GM11168 (cell line): ENCODE results near the gene ZNF518A.
"Not testable (repeated sequence)": the region's sequence is repeated elsewhere in the genome, so short reads cannot be mapped to it uniquely, and the experiment has no call there.

Source experiments
- in situ Hi-C: fragments of 300-500 bp; cut with MboI; formaldehyde crosslinking; loops from one replicate; pipeline ENCODE4 v1.12.0; 2022; ENCODE audit warnings: low sequenced_read_pairs; ENCODE audit not compliant: unreplicated experiment

ZNF518A gene

DNA sequence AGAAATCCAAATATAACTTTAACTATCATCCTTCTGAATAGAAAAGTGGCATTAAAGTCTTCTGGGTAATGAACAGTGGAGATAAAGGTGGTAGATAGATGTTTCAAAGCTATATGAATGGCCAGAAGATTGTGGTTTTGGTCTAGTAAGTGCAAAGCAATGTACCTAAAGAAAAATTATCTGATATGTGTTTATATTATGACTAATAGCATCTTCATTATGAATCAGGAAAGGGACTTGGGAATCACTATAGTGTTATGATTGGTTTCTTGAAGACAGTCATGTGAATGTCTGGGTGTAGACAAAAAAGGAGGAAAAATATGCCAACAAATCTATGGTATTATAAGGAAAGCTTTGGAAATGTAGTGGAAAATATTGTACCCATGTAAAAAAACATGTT lies 3.0 kb downstream of the ZNF518A start:
- in situ Hi-C loops, result no loop called here

DNA sequence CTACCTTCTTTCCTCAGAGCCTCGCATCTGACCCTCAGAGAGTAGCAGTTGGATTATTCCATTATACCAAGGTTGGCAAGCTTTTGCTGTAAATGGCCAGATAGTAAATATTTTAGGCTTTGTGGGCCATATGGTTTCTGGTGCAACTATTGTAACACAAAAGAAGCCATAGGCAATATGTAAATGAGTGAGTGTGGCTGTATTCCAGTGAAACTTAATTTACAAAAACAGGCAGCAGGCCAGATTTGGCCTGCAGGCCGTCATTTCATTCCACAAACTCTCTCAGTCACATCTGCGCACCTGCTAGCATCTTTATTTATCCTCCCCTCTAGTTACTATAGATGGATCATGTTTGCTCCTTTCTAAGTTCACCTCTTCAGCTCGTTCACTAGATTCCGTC lies 6.7 kb downstream of the ZNF518A start:
- in situ Hi-C loops, result no loop called here

DNA sequence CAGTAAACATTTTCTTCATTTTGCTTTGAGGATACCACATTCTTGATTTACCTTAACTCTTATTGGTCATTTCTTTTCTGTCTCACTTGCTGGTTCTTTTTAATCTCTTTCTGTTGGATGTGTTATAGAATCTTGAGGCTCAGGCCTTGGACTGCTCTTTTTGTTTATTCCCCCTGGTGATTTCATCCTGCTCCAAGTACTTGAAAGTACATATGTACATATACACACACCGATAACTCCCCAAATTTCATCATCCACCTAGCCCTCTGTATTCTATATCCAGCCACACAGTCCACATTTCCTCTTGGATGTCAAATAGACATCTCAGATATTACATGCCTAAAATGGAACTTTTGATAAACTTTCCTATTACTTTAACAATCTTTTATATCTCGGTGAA lies 7.5 kb downstream of the ZNF518A start:
- in situ Hi-C loops, result no loop called here

DNA sequence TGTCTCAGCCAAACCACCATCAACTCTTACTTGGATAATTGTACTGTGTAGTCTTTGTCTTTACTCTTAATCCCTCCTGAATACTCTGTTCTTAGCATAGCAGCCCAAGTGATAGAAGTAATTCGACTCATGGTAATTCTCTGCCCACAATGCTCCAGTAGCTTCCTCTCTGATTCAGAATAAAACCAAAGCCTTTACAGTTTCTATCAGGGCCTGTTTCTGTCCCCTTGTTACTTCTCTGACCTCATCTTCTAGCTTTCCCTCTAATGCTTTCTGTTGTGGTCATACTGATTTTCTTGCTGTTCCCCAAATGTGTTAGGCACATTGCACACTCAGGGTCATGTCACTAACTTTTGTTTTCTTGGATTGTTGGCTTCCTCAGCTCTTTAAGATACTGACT lies 8.0 kb downstream of the ZNF518A start:
- in situ Hi-C loops, result no loop called here

DNA sequence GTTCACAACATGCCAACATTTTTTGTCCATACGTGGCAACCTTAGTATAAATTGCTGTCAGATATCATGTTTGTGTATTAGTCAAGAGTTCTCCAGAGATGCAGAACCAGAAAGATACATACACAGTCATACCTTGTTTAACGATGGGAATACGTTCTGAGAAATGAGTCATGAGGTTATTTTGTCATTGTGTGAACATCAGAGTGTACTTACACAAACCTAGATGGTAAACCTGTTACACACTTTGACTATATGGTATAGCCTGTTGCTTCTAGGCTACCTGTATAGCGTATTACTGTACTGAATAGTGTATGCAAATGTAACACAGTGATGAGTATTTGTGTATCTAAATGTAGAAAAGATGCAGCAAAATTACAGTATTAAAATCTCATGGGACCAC lies 22.3 kb downstream of the ZNF518A start:
- in situ Hi-C loops, result no loop called here

DNA sequence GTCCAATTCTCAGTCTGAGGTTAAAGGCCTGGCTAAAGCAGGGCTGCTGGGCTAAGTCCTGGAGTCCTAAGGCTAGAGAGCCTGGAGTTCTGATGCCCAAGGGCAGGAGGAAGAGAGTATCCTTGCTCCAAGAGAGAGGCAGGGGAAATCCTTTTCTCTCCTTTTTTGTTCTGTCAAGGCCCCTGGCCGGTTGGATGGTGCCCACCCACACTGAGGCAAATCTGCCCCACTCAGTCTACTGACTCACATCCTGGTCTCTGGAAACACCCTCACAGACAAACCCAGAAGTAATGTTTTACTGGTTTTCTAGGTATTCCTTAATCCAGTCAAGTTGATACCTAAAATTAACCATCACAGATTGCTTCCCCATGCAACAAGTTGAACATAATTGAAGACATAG lies 23.0 kb downstream of the ZNF518A start:
- in situ Hi-C loops, result no loop called here

DNA sequence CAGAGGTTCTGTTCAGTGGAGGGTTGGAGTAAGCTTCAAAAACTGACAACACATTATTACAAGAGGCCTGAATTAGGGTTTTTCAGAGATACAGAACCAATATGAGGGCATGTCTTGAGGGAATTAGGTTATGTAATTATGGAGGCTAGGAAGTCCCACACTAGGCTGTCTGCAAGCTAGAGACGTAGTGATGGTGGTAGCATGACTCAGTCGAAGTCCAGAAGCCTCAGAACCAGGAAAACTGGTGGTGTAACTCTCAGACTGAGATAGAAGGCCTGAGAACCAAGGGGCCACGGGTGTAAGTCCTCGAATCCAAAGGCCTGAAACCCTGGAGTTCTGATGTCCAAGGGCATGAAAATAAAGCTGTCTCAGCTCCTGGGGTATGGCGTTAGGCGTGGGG lies 35.6 kb downstream of the ZNF518A start:
- in situ Hi-C loops, result no loop called here

DNA sequence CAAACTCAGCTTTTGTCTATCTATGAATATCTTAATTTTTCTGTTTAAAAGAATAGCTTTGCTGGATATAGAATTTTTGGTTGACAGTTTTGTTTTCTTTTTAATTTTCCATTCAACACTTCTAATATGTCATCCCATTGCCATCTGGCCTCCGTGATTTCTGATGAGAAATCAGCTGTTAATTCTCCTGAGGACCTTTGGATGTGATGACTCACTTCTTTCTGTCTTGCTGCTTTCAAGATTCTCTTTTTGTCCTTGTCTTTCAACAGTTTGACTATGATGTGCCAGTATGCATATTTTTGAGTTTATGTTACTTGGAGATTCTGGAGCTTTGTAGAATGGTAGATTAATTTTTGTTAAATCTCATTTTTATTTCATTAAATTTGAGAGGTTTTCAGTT lies 38.4 kb downstream of the ZNF518A start:
- in situ Hi-C loops, result no loop called here

DNA sequence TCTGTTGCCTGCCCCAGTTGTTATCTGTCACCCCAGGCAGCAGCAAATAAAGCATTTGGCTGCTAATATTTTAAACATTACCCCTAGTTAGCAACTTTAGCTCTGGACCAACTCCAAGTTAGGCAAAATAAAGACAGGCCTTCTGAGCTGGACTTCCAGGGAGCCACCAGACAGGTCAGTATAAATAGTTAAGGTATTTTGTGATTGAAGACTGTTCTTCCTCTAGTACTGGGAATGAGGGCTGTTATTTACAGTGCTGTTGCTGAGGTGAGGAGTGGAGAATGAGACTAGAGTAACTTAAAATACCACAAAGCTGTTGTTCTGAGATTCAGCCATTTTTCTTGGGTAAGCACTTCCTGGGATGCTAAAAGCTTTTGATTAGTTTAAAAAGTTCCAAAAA lies 40.1 kb downstream of the ZNF518A start:
- in situ Hi-C loops, result no loop called here

DNA sequence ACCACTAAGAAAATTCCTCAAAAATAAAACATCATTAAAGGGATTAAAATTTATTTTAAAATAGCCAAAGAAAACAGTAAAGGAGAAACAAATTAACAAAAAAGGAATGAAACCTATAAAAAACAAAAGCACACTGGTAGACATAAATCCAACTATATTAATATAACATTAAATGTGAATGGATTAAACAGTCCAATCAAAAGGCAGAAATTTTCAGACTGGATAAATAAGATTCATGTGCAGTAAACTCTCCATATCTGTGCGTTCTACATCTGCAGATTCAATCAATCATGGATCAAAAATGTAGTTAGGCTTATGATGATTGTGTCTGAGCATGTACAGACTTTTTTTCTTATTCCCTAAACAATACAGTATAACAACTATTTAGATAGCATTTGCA lies 42.6 kb downstream of the ZNF518A start:
- in situ Hi-C loops, result no loop called here

DNA sequence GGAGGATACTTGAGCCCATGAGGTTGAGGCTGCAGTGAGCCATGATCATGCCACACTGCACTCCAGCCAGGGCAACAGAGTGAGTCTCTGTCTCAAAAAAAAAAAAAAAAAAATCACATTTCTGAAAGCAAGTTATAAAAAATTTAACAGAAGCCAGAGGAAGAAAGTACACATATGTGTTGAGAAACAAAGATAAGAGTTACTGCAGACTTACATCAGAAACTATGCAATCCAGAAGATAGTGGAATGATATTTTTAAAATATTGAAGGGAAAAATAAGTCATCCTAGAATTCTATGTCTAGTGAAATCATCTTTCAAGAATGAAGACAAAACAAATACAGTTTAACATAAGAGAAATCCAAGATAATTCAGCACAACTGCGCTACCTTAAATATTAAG lies 46.9 kb downstream of the ZNF518A start:
- in situ Hi-C loops, result no loop called here

DNA sequence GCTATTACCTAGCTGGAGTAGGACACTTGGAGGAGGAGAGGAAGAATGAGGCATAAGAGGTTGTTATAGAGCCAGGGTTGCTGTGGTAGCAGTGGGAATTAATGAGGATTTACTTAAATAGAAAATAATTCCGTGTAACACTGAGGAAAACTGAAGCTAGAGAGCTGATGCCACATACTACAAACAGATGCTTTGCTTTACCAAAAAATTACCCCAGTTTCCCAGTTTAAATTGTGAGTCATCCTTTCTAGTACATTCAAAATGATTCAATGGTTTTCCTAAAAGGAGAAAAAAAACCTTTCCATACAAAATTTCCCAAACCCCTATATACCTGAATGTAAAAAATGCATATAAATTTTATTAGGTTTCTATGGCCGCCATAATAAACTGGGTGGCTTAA lies 58.3 kb downstream of the ZNF518A start:
- in situ Hi-C loops, result no loop called here

DNA sequence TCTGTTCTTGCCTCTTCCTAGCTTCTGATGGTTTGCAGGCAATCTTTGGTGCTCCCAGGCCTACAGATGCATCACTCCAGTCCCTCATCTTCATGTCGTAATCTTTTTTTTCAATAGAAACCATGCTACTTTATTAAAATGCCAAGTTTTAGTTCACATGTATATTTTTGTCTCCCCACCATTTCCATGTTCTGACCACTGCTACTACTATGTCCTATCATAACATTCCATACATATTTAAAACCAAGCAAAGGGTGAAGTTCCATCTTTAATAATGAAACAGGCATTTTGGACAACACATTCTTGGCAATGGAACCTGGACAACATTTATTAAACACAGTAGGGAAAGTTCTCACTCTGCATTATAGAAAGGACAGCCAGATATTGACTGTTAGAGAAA lies 58.8 kb downstream of the ZNF518A start:
- in situ Hi-C loops, result no loop called here

DNA sequence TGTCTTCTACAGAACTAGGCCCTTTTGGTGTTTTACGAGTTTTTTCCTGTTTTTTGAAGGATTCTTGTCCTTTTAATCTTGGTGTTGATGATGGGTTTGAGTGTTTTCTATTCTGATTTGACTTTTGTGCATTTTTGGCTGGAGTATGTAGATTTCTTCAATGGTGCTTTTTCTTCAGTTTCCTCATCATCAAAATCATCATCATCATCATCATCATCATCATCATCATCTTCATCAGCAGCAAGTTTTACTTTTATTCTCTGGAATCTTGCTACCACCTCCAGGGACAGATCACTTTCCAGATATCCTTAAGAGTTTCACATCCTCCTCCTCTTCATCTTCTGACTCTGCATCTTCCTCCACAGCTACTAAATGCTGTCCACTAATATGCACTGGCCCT lies 59.4 kb downstream of the ZNF518A start:
- in situ Hi-C loops, result not testable (repeated sequence)

DNA sequence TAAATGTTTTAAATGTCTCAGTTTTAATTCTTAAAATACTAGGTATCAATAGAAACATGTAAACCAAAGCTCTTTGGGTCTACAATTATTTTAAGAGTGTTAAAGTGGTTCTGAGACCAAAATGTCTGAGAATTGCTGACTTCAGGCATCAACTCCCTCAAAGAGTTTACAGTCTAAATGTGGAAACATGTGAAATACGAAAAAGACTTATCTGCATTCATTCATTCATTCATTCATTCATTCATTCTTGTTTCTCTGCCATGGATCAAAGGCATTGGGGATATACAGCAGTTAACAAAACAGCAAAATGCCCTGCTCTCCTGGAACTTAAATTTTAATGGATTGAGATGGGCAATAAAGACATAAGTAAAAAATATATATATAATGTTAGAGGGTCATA lies 71.4 kb downstream of the ZNF518A start:
- in situ Hi-C loops, result no loop called here

DNA sequence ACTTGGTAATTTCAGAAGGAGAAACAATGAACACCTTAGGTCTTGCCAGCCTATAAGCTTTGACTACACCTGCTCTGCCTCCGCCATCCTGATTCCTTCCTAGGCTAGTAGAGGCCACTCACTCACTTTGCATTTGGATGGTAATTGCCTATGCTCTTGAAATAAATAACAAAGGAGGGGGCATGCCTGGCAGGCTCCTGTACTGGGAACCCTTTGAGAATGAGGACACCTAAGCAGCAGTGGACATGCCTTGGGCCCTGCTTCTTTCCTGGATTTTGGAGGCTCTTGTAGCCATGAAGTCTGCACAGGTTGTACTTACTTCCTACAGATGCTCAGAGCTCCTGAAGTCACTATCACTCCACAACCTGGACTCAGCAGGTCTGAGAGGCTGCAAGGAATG lies 75.5 kb downstream of the ZNF518A start:
- in situ Hi-C loops, result no loop called here

DNA sequence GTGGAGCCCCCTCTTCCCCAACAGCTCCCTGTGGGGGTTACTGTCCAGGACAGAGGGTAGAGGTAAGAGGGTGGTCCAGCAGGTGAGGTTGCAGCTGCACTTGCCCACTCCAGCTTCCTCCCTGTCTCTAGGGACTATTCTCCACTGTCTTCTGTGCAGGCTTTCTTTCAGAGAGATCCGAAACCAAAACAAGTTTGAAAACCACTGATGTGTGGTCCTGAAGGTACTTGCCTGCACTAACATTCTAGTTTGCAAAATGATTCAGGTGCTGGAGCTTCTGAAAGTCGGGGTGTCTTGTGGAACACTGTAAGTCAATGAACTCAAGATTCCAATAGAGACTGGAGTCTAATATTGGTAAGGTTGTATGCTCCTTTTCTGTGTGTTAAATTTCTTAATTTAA lies 78.2 kb downstream of the ZNF518A start:
- in situ Hi-C loops, result no loop called here

DNA sequence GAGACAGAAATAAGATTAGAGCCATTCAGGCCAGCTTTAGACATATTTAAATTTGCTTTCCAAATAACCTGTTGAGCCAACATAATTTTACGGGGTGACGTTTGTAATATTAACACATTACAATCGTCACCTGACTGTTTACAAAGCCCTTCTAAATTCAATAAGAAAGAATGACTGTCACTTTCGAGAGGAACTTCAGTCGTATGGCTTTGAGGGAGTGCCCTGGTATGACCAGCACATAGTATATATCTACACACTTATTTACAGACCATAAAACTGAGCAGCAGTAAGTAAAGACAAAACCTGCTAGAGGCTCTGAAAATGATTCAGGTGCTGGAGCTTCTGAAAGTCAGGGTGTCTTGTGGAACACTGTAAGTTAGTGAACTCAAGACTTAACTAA lies 78.8 kb downstream of the ZNF518A start:
- in situ Hi-C loops, result no loop called here

DNA sequence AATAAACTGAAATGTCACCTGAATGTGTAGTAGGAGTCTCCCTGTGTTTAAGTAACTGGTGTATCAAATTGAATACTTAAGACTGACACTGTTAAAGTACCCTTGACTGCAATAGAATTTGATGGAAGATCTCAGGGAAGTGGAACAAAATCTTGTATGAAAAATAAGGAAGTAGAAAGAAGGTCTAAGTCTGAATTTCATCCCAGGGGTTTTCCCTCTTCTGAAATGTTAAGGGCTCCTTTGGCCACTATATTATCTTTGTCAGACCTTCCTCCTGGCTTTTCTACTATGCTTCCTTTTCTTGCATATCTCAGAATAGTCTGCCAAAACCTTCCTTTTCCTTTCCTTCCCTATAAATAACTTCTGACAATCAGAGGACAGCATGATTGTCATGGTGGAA lies 81.7 kb downstream of the ZNF518A start:
- in situ Hi-C loops, result no loop called here

DNA sequence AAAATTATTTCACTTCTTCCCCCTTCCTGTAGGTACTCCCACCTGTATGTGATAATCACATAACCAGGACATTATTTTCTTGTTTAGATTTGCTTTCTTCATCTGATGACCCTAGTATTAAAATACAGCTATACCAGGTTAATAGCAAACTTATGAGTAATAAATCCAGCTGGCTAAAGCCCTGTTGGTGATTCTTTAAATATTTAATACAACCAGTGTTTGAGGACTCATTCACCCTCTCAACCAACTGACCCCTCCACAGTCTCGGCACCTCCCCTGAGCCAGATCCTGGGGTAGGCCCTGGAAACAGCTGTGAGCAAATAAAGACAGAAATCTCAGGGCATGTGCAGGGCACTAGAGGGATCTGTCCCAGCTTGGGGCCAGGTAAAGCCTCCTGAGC lies 82.8 kb downstream of the ZNF518A start:
- in situ Hi-C loops, result no loop called here
